Fibroblast of peridontal ligament (primary cell): Measurements from ENCODE around the gene ARID3C.

Experiments used
- DNase-seq: peaks from one replicate; pipeline ENCODE4 v3.0.0-alpha.2; 2010; ENCODE audit errors: extremely low read depth

ARID3C gene

GRCh38 chr9:34577400-34578240 is 51.2 kb downstream of the ARID3C start:
- no peak for DNase-seq

GRCh38 chr9:34576597-34577399 is 52.1 kb downstream of the ARID3C start:
- DNase-seq = no peak

GRCh38 chr9:34575862-34576596 is 52.8 kb downstream of the ARID3C start:
- no peak for DNase-seq

GRCh38 chr9:34575241-34575640 is 53.6 kb downstream of the ARID3C start:
- DNase-seq = no peak

- no peak for DNase-seq
These were observed 54.3 kb downstream of the ARID3C start for GRCh38 chr9:34574571-34574970.

- DNase-seq = no peak
These were observed 55.1 kb downstream of the ARID3C start for GRCh38 chr9:34573599-34574325.

GRCh38 chr9:34572628-34573027 is 56.2 kb downstream of the ARID3C start:
- no peak for DNase-seq

- no peak for DNase-seq
These were observed 56.8 kb downstream of the ARID3C start for GRCh38 chr9:34572092-34572491.

GRCh38 chr9:34571481-34571810 is 57.4 kb downstream of the ARID3C start:
- DNase-seq = no peak
